HEK293 (cell line): ENCODE results near the gene TNNI3K.

Source experiments
- OSR2 ChIP-seq: fragments of 450-650 bp; formaldehyde crosslinking; IDR thresholded peaks from 2 replicates; pipeline ENCODE4 v1.5.1; 2016; ENCODE audit warnings: missing biosample characterization, missing genetic modification characterization
- SP3 ChIP-seq: fragments of 450-650 bp; formaldehyde crosslinking; IDR thresholded peaks from 2 replicates; pipeline ENCODE4 v1.5.1; 2016; ENCODE audit warnings: missing biosample characterization, missing genetic modification characterization
- ZBTB1 ChIP-seq: fragments of 450-650 bp; formaldehyde crosslinking; IDR thresholded peaks from 2 replicates; pipeline ENCODE4 v1.5.1; 2016; ENCODE audit warnings: missing biosample characterization, missing genetic modification characterization
- ZNF121 ChIP-seq: fragments of 450-650 bp; formaldehyde crosslinking; IDR thresholded peaks from 2 replicates; pipeline ENCODE4 v1.5.1; 2016; ENCODE audit warnings: missing biosample characterization, missing genetic modification characterization
- ZNF138 ChIP-seq: fragments of 450-650 bp; formaldehyde crosslinking; IDR thresholded peaks from 2 replicates; pipeline ENCODE4 v1.5.1; 2016; ENCODE audit warnings: missing biosample characterization, missing genetic modification characterization, borderline replicate concordance
- ZNF2 ChIP-seq: fragments of 450-650 bp; formaldehyde crosslinking; IDR thresholded peaks from 2 replicates; pipeline ENCODE4 v1.5.1; 2016; ENCODE audit warnings: missing biosample characterization, missing genetic modification characterization
- TF ChIP-seq, protein P1 (sequence below): fragments of 450-650 bp; formaldehyde crosslinking; optimal IDR thresholded peaks from 2 replicates; pipeline ENCODE3; 2016; ENCODE audit warnings: missing biosample characterization, mild to moderate bottlenecking, missing genetic modification characterization
- TF ChIP-seq, protein P2 (sequence below): fragments of 450-650 bp; formaldehyde crosslinking; IDR thresholded peaks from 2 replicates; pipeline ENCODE4 v1.5.1; 2016; ENCODE audit warnings: missing biosample characterization, missing genetic modification characterization
- TF ChIP-seq, protein P3 (sequence below): fragments of 450-650 bp; formaldehyde crosslinking; IDR thresholded peaks from 2 replicates; pipeline ENCODE4 v1.5.1; 2016; ENCODE audit warnings: missing biosample characterization, missing genetic modification characterization
- TF ChIP-seq, protein P4 (sequence below): fragments of 450-650 bp; formaldehyde crosslinking; IDR thresholded peaks from 2 replicates; pipeline ENCODE4 v1.5.1; 2016; ENCODE audit warnings: missing biosample characterization, missing genetic modification characterization
- TF ChIP-seq, protein P5 (sequence below): fragments of 450-650 bp; formaldehyde crosslinking; conservative IDR thresholded peaks from 2 replicates; pipeline ENCODE4 v1.5.1; 2016; ENCODE audit warnings: low read depth, missing biosample characterization, missing genetic modification characterization
- TF ChIP-seq, protein P6 (sequence below): fragments of 450-650 bp; formaldehyde crosslinking; IDR thresholded peaks from 2 replicates; pipeline ENCODE4 v1.5.1; 2016; ENCODE audit warnings: missing biosample characterization, missing genetic modification characterization
- TF ChIP-seq, protein P7 (sequence below): fragments of 450-650 bp; formaldehyde crosslinking; IDR thresholded peaks from 2 replicates; pipeline ENCODE4 v1.5.1; 2016; ENCODE audit warnings: missing biosample characterization, missing genetic modification characterization

DNA sequence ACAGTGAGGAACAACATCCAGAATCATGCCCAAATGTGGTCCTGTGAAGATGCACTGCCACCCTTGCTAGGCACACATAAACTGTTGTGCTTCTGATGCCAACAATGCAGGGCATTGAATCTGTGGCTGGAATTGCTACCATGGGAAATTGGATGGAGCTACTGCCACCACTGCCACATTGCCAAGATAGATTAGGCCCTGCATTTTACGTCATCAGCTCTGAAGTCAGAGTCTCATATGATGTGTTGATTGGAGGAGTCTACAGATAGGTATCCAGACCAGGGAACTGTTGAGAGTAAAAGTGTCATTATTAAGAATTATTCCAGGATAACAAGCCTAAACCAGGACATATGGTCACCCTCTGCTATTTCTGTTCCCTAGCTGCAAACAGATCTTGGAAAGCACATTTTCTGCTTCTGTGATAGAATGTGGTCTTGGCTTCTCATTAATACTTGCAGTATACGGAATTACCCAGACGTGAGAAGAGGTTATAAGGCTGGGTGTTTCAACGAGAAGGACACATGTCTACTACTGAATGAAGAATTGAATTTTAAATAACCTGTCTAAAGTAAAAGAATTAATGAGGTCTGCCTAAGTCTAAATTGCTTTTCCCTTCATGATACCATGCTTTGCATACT lies 106.6 kb downstream of the TNNI3K start:
- TF ChIP-seq, protein P1, sequence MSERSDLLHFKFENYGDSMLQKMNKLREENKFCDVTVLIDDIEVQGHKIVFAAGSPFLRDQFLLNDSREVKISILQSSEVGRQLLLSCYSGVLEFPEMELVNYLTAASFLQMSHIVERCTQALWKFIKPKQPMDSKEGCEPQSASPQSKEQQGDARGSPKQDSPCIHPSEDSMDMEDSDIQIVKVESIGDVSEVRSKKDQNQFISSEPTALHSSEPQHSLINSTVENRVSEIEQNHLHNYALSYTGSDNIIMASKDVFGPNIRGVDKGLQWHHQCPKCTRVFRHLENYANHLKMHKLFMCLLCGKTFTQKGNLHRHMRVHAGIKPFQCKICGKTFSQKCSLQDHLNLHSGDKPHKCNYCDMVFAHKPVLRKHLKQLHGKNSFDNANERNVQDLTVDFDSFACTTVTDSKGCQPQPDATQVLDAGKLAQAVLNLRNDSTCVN (tag by site-specific recombination), result no peak
- TF ChIP-seq, protein P2, sequence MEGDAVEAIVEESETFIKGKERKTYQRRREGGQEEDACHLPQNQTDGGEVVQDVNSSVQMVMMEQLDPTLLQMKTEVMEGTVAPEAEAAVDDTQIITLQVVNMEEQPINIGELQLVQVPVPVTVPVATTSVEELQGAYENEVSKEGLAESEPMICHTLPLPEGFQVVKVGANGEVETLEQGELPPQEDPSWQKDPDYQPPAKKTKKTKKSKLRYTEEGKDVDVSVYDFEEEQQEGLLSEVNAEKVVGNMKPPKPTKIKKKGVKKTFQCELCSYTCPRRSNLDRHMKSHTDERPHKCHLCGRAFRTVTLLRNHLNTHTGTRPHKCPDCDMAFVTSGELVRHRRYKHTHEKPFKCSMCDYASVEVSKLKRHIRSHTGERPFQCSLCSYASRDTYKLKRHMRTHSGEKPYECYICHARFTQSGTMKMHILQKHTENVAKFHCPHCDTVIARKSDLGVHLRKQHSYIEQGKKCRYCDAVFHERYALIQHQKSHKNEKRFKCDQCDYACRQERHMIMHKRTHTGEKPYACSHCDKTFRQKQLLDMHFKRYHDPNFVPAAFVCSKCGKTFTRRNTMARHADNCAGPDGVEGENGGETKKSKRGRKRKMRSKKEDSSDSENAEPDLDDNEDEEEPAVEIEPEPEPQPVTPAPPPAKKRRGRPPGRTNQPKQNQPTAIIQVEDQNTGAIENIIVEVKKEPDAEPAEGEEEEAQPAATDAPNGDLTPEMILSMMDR, result no peak
- TF ChIP-seq SP3 (no peak), ZNF138 (tag by site-specific recombination) (no peak), OSR2 (tag by site-specific recombination) (no peak), ZNF2 (tag by site-specific recombination) (no peak), ZBTB1 (tag by site-specific recombination) (no peak), ZNF121 (no peak)
- TF ChIP-seq, protein P3, sequence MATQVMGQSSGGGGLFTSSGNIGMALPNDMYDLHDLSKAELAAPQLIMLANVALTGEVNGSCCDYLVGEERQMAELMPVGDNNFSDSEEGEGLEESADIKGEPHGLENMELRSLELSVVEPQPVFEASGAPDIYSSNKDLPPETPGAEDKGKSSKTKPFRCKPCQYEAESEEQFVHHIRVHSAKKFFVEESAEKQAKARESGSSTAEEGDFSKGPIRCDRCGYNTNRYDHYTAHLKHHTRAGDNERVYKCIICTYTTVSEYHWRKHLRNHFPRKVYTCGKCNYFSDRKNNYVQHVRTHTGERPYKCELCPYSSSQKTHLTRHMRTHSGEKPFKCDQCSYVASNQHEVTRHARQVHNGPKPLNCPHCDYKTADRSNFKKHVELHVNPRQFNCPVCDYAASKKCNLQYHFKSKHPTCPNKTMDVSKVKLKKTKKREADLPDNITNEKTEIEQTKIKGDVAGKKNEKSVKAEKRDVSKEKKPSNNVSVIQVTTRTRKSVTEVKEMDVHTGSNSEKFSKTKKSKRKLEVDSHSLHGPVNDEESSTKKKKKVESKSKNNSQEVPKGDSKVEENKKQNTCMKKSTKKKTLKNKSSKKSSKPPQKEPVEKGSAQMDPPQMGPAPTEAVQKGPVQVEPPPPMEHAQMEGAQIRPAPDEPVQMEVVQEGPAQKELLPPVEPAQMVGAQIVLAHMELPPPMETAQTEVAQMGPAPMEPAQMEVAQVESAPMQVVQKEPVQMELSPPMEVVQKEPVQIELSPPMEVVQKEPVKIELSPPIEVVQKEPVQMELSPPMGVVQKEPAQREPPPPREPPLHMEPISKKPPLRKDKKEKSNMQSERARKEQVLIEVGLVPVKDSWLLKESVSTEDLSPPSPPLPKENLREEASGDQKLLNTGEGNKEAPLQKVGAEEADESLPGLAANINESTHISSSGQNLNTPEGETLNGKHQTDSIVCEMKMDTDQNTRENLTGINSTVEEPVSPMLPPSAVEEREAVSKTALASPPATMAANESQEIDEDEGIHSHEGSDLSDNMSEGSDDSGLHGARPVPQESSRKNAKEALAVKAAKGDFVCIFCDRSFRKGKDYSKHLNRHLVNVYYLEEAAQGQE (tag by site-specific recombination), result no peak
- TF ChIP-seq, protein P4, sequence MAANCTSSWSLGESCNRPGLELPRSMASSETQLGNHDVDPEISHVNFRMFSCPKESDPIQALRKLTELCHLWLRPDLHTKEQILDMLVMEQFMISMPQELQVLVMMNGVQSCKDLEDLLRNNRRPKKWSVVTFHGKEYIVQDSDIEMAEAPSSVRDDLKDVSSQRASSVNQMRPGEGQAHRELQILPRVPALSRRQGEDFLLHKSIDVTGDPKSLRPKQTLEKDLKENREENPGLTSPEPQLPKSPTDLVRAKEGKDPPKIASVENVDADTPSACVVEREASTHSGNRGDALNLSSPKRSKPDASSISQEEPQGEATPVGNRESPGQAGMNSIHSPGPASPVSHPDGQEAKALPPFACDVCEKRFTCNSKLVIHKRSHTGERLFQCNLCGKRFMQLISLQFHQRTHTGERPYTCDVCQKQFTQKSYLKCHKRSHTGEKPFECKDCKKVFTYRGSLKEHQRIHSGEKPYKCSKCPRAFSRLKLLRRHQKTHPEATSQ, result no peak
- TF ChIP-seq, protein P5, sequence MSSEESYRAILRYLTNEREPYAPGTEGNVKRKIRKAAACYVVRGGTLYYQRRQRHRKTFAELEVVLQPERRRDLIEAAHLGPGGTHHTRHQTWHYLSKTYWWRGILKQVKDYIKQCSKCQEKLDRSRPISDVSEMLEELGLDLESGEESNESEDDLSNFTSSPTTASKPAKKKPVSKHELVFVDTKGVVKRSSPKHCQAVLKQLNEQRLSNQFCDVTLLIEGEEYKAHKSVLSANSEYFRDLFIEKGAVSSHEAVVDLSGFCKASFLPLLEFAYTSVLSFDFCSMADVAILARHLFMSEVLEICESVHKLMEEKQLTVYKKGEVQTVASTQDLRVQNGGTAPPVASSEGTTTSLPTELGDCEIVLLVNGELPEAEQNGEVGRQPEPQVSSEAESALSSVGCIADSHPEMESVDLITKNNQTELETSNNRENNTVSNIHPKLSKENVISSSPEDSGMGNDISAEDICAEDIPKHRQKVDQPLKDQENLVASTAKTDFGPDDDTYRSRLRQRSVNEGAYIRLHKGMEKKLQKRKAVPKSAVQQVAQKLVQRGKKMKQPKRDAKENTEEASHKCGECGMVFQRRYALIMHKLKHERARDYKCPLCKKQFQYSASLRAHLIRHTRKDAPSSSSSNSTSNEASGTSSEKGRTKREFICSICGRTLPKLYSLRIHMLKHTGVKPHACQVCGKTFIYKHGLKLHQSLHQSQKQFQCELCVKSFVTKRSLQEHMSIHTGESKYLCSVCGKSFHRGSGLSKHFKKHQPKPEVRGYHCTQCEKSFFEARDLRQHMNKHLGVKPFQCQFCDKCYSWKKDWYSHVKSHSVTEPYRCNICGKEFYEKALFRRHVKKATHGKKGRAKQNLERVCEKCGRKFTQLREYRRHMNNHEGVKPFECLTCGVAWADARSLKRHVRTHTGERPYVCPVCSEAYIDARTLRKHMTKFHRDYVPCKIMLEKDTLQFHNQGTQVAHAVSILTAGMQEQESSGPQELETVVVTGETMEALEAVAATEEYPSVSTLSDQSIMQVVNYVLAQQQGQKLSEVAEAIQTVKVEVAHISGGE (tag by site-specific recombination), result no peak
- TF ChIP-seq, protein P6, sequence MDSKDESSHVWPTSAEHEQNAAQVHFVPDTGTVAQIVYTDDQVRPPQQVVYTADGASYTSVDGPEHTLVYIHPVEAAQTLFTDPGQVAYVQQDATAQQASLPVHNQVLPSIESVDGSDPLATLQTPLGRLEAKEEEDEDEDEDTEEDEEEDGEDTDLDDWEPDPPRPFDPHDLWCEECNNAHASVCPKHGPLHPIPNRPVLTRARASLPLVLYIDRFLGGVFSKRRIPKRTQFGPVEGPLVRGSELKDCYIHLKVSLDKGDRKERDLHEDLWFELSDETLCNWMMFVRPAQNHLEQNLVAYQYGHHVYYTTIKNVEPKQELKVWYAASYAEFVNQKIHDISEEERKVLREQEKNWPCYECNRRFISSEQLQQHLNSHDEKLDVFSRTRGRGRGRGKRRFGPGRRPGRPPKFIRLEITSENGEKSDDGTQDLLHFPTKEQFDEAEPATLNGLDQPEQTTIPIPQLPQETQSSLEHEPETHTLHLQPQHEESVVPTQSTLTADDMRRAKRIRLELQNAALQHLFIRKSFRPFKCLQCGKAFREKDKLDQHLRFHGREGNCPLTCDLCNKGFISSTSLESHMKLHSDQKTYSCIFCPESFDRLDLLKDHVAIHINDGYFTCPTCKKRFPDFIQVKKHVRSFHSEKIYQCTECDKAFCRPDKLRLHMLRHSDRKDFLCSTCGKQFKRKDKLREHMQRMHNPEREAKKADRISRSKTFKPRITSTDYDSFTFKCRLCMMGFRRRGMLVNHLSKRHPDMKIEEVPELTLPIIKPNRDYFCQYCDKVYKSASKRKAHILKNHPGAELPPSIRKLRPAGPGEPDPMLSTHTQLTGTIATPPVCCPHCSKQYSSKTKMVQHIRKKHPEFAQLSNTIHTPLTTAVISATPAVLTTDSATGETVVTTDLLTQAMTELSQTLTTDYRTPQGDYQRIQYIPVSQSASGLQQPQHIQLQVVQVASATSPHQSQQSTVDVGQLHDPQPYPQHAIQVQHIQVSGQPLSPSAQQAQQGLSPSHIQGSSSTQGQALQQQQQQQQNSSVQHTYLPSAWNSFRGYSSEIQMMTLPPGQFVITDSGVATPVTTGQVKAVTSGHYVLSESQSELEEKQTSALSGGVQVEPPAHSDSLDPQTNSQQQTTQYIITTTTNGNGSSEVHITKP, result no peak
- TF ChIP-seq, protein P7, sequence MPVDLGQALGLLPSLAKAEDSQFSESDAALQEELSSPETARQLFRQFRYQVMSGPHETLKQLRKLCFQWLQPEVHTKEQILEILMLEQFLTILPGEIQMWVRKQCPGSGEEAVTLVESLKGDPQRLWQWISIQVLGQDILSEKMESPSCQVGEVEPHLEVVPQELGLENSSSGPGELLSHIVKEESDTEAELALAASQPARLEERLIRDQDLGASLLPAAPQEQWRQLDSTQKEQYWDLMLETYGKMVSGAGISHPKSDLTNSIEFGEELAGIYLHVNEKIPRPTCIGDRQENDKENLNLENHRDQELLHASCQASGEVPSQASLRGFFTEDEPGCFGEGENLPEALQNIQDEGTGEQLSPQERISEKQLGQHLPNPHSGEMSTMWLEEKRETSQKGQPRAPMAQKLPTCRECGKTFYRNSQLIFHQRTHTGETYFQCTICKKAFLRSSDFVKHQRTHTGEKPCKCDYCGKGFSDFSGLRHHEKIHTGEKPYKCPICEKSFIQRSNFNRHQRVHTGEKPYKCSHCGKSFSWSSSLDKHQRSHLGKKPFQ (tag by site-specific recombination), result no peak
